ENCODE results near the gene LDLRAD1. TPM values are rescaled to one million over a fixed set of nuclear protein-coding genes. Genes with fewer than 3 reads are reported as not detected.
"Not testable (repeated sequence)": the region's sequence is repeated elsewhere in the genome, so short reads cannot be mapped to it uniquely, and the experiment has no call there.

The LDLRAD1 gene
- total RNA-seq, 1 experiment from 2014 or later: not detected

DNA sequence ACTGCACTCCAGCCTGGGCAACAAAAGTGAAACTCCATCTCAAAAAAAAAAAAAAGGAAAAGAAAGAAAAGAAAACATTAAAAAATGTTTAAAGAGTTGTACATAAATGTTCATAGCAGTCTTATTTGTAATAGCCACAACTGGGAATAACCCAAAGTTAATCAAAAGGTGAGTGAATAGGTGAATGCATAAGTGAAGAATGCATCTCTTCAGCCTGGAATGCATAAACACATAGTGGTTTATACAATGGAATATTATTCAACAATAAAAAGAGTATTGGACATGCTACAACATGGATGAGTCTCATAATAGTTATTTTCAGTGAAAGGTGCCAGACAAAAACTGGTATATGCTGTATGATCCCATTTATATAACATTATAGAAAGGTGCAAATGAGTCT, 18.1 kb downstream of the LDLRAD1 start:
- no peaks in the 10 kb centered on the region for H3K36me3 ChIP-seq (ENCODE audit: insufficient read depth, low read length, poor library complexity, severe bottlenecking)
- intact Hi-C loops (cut with micrococcal nuclease; ENCODE audit: unreplicated experiment): no loop called here
- BruUV-seq (replicated peaks): no TSS peak
- H3K9me3 ChIP-seq (ENCODE audit: low read depth, low read length, poor library complexity, severe bottlenecking): no peaks in the 10 kb centered on the region
- H3K27ac ChIP-seq (ENCODE audit: low read depth, low read length, poor library complexity, severe bottlenecking): no peak overlapping the region
- TF ChIP-seq CTCF (conservative IDR thresholded peaks at IDR 0.05; ENCODE audit: low read depth, low read length) (no peak), EZH2 (IDR thresholded peaks at IDR 0.05; ENCODE audit: borderline replicate concordance, low read depth, low read length, poor library complexity, severe bottlenecking) (no peak)
- no peaks in the 10 kb centered on the region for H3K4me1 ChIP-seq (ENCODE audit: insufficient read depth, low read length, poor library complexity, severe bottlenecking)
- POLR2A ChIA-PET (ENCODE audit: low non-redundant PET): no interaction called here
- no peak for DNase-seq (ENCODE audit: low spot score)
- no peaks in the 10 kb centered on the region for H3K27me3 ChIP-seq (replicated peaks; ENCODE audit: insufficient read depth, low read depth, low read length, poor library complexity)
- H3K4me3 ChIP-seq (ENCODE audit: low read depth, low read length, poor library complexity, severe bottlenecking): no peak overlapping the region
- CTCF ChIA-PET: no interaction called here

GRCh38 chr1:53998223-53998622, 19.8 kb downstream of the LDLRAD1 start:
- H3K4me3 ChIP-seq (ENCODE audit: low read depth, low read length, poor library complexity, severe bottlenecking): no peak overlapping the region
- H3K36me3 ChIP-seq (ENCODE audit: insufficient read depth, low read length, poor library complexity, severe bottlenecking): no peaks in the 10 kb centered on the region
- no peak for TF ChIP-seq EZH2 (IDR thresholded peaks at IDR 0.05; ENCODE audit: borderline replicate concordance, low read depth, low read length, poor library complexity, severe bottlenecking)
- ChIA-PET POLR2A (ENCODE audit: low non-redundant PET) (no interaction called here), CTCF (no interaction called here)
- BruUV-seq (replicated peaks): no TSS peak
- H3K9me3 ChIP-seq (ENCODE audit: low read depth, low read length, poor library complexity, severe bottlenecking): no peaks in the 10 kb centered on the region
- DNase-seq (ENCODE audit: low spot score): no peak
- H3K27me3 ChIP-seq (replicated peaks; ENCODE audit: insufficient read depth, low read depth, low read length, poor library complexity): no peaks in the 10 kb centered on the region
- no peaks in the 10 kb centered on the region for H3K4me1 ChIP-seq (ENCODE audit: insufficient read depth, low read length, poor library complexity, severe bottlenecking)
- no peak overlapping the region for H3K27ac ChIP-seq (ENCODE audit: low read depth, low read length, poor library complexity, severe bottlenecking)
- intact Hi-C loops (cut with micrococcal nuclease; ENCODE audit: unreplicated experiment): no loop called here

- Histone ChIP-seq H3K4me3 (ENCODE audit: low read depth, low read length, poor library complexity, severe bottlenecking) (no peak overlapping the region), H3K9me3 (ENCODE audit: low read depth, low read length, poor library complexity, severe bottlenecking) (no peaks in the 10 kb centered on the region), H3K27ac (ENCODE audit: low read depth, low read length, poor library complexity, severe bottlenecking) (no peak overlapping the region), H3K36me3 (ENCODE audit: insufficient read depth, low read length, poor library complexity, severe bottlenecking) (no peaks in the 10 kb centered on the region), H3K4me1 (ENCODE audit: insufficient read depth, low read length, poor library complexity, severe bottlenecking) (no peaks in the 10 kb centered on the region), H3K27me3 (replicated peaks; ENCODE audit: insufficient read depth, low read depth, low read length, poor library complexity) (no peaks in the 10 kb centered on the region)
- intact Hi-C loops (cut with micrococcal nuclease; ENCODE audit: unreplicated experiment): no loop called here
- BruUV-seq (replicated peaks): no TSS peak
- DNase-seq (ENCODE audit: low spot score): no peak
- ChIA-PET POLR2A (ENCODE audit: low non-redundant PET) (no interaction called here), CTCF (no interaction called here)
- no peak for TF ChIP-seq EZH2 (IDR thresholded peaks at IDR 0.05; ENCODE audit: borderline replicate concordance, low read depth, low read length, poor library complexity, severe bottlenecking)
- no peak for TF ChIP-seq CTCF (conservative IDR thresholded peaks at IDR 0.05; ENCODE audit: low read depth, low read length)
These were observed 22.3 kb downstream of the LDLRAD1 start for GRCh38 chr1:53995683-53996082.

DNA sequence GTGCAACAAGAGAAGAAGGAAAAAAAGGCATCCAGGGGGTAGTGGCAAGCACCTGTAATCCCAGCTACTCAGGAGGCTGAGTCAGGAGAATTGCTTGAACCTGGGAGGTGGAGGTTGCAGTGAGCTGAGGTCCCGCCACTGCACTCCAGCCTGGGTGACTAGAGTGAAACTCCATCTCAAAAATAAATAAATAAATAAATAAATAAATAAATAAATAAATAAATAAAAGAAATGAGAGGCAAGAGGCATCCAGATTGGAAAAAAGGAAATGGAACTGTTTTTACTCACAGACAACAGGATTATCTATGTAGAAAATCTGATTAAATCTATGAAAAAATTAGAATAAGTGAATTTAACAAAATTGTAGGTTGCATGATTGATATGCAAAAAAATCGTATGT, 23.5 kb downstream of the LDLRAD1 start:
- intact Hi-C loops (cut with micrococcal nuclease; ENCODE audit: unreplicated experiment); BruUV-seq (replicated peaks); H3K9me3 ChIP-seq (ENCODE audit: low read depth, low read length, poor library complexity, severe bottlenecking); POLR2A ChIA-PET (ENCODE audit: low non-redundant PET); H3K4me1 ChIP-seq (ENCODE audit: insufficient read depth, low read length, poor library complexity, severe bottlenecking); H3K27me3 ChIP-seq (replicated peaks; ENCODE audit: insufficient read depth, low read depth, low read length, poor library complexity); CTCF ChIA-PET; H3K4me3 ChIP-seq (ENCODE audit: low read depth, low read length, poor library complexity, severe bottlenecking); H3K36me3 ChIP-seq (ENCODE audit: insufficient read depth, low read length, poor library complexity, severe bottlenecking); DNase-seq (ENCODE audit: low spot score); H3K27ac ChIP-seq (ENCODE audit: low read depth, low read length, poor library complexity, severe bottlenecking): not testable (repeated sequence)

Measured in A673 (cell line).